IPS-15b (cell line): Measurements from ENCODE around the gene ITGB5.

ENCODE experiments used
- H3K27me3 ChIP-seq: one replicate; pipeline ENCODE4 v1.6.1; 2013; ENCODE audit warnings: low read length; ENCODE audit not compliant: control insufficient read depth, insufficient read depth
- H3K36me3 ChIP-seq: one replicate; pipeline ENCODE4 v1.6.1; 2013; ENCODE audit warnings: low read length; ENCODE audit not compliant: control insufficient read depth, insufficient read depth
- H3K4me1 ChIP-seq: one replicate; pipeline ENCODE4 v1.6.1; 2013; ENCODE audit warnings: mild to moderate bottlenecking, low read length; ENCODE audit not compliant: control insufficient read depth, insufficient read depth
- H3K4me3 ChIP-seq: one replicate; pipeline ENCODE4 v1.5.1; 2013; ENCODE audit warnings: low read depth, low read length
- H3K9ac ChIP-seq: one replicate; pipeline ENCODE4 v1.6.1; 2013; ENCODE audit warnings: low read depth, mild to moderate bottlenecking, low read length
- H3K9me3 ChIP-seq: one replicate; pipeline ENCODE4 v1.6.1; 2013; ENCODE audit warnings: mild to moderate bottlenecking, low read length; ENCODE audit not compliant: control insufficient read depth, insufficient read depth

The ITGB5 gene

GRCh38 chr3:124887177-124887931, at the start of gene ITGB5:
Gene ITGB5, minus strand, starts transcription at chr3:124887365. Its CDS starts 365 bp downstream, at chr3:124887000.
- Histone ChIP-seq H3K27me3 (no peaks in the 10 kb centered on the region), H3K9me3 (no peaks in the 10 kb centered on the region), H3K4me1 (peaks cover 33% of the 10 kb centered on the region), H3K4me3 (peak within 1 kb of the TSS; percentile 69), H3K36me3 (no peaks in the 10 kb centered on the region), H3K9ac (peak within 1 kb of the TSS; percentile 70)

DNA sequence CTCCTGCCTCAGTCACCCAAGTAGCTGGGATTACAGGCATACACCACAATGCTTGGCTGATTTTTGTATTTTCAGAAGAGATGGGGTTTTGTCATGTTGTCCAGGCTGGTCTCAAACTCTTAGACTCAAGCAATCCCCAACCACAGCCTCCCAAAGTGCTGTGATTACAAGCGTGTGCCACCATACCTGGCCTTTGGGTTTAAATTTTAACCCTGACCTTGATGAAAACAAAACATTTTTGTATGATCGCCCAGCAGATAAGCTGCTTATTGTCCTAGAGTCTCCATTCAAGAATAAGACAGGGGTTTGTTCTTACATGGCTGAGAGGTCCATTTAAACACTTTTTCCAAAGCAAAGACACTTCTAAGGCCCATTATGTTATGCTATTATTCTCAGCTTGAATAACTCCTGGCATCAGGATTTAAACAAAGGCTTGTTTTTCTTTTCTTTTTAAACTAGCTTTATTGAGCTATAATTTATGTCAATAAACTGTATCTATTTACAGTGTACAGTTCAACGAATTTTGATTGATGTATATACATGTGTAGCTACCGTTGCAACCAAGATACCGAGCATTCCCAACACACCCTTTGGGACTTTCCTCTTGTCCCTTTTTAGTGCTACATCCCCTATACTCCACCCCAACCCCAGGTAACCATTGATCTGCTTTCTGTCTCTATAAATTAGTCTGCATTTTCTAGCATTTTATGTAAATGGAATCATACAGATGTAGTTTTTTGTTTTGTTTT, 48.8 kb upstream of the ITGB5 start:
- Histone ChIP-seq H3K4me3 (no peak overlapping the region), H3K9me3 (no peaks in the 10 kb centered on the region), H3K27me3 (no peaks in the 10 kb centered on the region), H3K4me1 (no peaks in the 10 kb centered on the region), H3K36me3 (no peaks in the 10 kb centered on the region), H3K9ac (no peak overlapping the region)

DNA sequence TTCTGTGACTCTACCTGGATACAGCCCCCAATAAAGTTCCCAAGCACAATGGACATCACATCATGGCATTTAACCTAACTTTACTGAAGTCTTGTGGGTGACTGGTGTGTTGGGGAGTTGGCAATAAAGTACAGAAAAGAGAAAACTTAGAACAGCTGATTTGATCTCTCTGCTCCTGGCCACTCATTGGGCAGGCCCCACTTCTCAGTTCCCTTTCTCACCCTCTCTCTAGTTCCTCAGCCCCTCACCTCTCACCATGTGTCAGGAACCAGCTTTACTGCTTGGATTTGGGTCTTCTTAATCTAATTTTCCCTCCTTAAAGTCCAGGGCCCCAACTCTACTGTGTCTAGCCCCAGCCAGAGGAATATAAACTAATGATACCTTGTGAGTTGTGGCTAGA, 48.1 kb upstream of the ITGB5 start:
- Histone ChIP-seq H3K36me3 (no peaks in the 10 kb centered on the region), H3K9ac (no peak overlapping the region), H3K4me3 (no peak overlapping the region), H3K9me3 (no peaks in the 10 kb centered on the region), H3K4me1 (no peaks in the 10 kb centered on the region), H3K27me3 (no peaks in the 10 kb centered on the region)

DNA sequence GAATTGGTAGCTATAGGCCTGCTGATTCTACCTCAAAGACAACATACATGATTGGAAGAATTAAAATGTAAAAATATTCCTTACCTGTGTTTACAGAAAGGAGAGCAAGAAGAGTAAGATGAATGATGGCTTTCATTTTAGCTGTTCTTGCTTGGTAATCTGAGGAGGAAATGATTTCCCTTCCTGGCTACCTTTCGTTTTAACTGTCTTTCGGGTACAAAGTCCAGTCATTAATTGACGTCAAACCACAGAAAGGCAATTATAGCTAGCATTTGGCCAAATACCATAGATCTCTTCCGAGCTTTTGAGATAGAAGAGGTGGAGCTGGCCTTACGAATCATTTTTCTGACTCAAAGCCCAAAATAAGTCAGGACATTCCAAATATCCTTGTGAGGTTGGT, 47.4 kb upstream of the ITGB5 start, which contains the start of gene MUC13:
Gene MUC13 (minus strand): TSS at position 175 of the 400 bp plus-strand sequence. CDS start 39 bp downstream, at position 136.
- Histone ChIP-seq H3K9ac (no peak within 1 kb of the TSS), H3K4me1 (no peaks in the 10 kb centered on the region), H3K9me3 (no peaks in the 10 kb centered on the region), H3K4me3 (no peak within 1 kb of the TSS), H3K27me3 (no peaks in the 10 kb centered on the region), H3K36me3 (no peaks in the 10 kb centered on the region)

GRCh38 chr3:124928333-124929202, 41.4 kb upstream of the ITGB5 start:
- Histone ChIP-seq H3K4me1 (no peaks in the 10 kb centered on the region), H3K27me3 (no peaks in the 10 kb centered on the region), H3K9me3 (no peaks in the 10 kb centered on the region), H3K4me3 (no peak overlapping the region), H3K36me3 (no peaks in the 10 kb centered on the region), H3K9ac (no peak overlapping the region)

DNA sequence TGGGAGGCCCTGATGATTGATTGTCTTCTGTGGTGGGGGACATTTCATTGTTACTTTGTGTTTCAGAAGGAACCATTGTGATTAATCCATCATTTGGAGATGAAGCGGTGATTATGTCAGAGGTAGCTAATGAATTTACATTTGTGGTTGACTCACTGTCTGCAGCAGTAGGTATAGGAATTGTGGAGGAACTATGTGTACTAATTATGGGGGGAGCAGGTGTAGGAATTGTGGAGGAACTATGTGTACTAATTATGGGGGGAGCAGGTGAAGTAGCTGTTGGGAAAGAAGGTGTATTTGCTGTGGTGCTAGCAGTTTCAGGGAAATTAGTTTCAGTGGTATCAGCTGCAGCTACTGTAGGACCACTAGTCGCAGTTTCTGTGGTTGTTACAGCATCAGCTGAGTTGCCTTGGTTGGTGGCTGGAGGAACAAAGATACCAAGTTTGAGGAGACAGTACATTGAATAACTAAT, 40.4 kb upstream of the ITGB5 start:
- Histone ChIP-seq H3K9me3 (no peaks in the 10 kb centered on the region), H3K4me3 (no peak overlapping the region), H3K36me3 (no peaks in the 10 kb centered on the region), H3K4me1 (no peaks in the 10 kb centered on the region), H3K9ac (no peak overlapping the region), H3K27me3 (no peaks in the 10 kb centered on the region)

DNA sequence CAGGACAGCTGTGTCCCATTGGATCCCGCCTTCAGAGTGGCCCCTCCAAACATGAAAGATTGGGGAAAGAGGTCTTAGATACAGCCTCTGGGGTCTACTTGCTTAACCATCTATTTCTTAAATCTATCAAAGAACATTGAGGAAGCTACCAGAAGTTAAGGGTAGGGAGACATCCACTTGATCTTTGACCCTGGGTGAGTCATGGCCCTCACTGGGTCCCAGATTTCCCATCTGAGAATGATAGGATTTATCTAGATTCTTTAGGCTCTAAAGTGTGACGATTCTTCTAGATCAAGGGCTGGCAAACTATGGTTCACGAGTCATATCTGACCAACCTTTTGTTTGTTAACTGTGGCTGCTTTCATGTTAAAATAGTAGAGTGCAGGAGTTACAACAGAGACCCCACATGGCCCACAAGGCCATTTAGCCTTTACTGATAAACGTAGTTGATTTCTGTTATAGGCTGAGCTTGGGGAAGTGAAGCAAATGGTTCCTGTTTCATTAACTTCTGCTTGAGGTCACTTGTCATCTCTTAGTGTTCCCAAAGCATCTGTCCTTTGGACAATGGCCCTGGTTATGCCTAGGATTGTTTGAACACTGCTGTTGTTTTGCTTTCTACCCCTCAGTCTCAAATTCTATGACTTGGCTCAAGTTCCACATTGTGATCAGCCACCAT, 39.4 kb upstream of the ITGB5 start:
- Histone ChIP-seq H3K4me3 (no peak overlapping the region), H3K4me1 (no peaks in the 10 kb centered on the region), H3K27me3 (no peaks in the 10 kb centered on the region), H3K9ac (no peak overlapping the region), H3K36me3 (no peaks in the 10 kb centered on the region), H3K9me3 (no peaks in the 10 kb centered on the region)

- Histone ChIP-seq H3K4me1 (no peaks in the 10 kb centered on the region), H3K36me3 (no peaks in the 10 kb centered on the region), H3K4me3 (no peak overlapping the region), H3K9me3 (no peaks in the 10 kb centered on the region), H3K9ac (no peak overlapping the region), H3K27me3 (no peaks in the 10 kb centered on the region)
Observed at GRCh38 chr3:124924741-124925140, 37.6 kb upstream of the ITGB5 start.

GRCh38 chr3:124923833-124924232, 36.7 kb upstream of the ITGB5 start:
- H3K4me3 ChIP-seq: no peak overlapping the region
- no peaks in the 10 kb centered on the region for H3K4me1 ChIP-seq
- no peaks in the 10 kb centered on the region for H3K36me3 ChIP-seq
- H3K27me3 ChIP-seq: no peaks in the 10 kb centered on the region
- no peak overlapping the region for H3K9ac ChIP-seq
- H3K9me3 ChIP-seq: no peaks in the 10 kb centered on the region

DNA sequence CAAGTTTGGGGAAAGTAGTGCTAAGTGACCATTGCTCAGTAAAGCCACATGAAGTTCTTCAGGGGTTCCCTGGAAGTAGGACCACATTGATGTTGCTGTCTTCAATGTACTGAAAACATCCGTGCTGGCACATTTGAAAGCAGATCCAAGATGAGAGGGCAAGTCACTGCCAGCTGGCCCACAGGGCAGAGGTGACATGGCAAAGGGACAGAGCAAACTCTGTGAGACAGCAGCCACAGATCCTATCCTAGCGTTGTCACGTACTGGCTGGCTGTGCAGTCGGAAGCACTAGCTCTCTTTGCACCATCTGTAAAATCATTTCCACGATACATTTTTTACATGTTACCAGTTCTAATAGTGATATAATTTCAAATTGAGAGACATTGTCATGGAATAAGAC, 33.6 kb upstream of the ITGB5 start:
- Histone ChIP-seq H3K9me3 (no peaks in the 10 kb centered on the region), H3K27me3 (no peaks in the 10 kb centered on the region), H3K36me3 (no peaks in the 10 kb centered on the region), H3K4me1 (no peaks in the 10 kb centered on the region), H3K9ac (no peak overlapping the region), H3K4me3 (no peak overlapping the region)

GRCh38 chr3:124919756-124920155, 32.6 kb upstream of the ITGB5 start:
- Histone ChIP-seq H3K4me1 (no peaks in the 10 kb centered on the region), H3K27me3 (no peaks in the 10 kb centered on the region), H3K9me3 (no peaks in the 10 kb centered on the region), H3K9ac (no peak overlapping the region), H3K4me3 (no peak overlapping the region), H3K36me3 (no peaks in the 10 kb centered on the region)
